Measurements from ENCODE around the gene KCNJ4.

The KCNJ4 gene

GRCh38 chr22:38436629-38437395, 18.2 kb downstream of the KCNJ4 start:
- Histone ChIP-seq H3K4me1 (no peaks in the 10 kb centered on the region), H3K79me2 (no peaks in the 10 kb centered on the region), H3K4me3 (ENCODE audit: low read depth, low read length) (no peak overlapping the region), H3K27ac (no peak overlapping the region), H3K36me3 (ENCODE audit: control insufficient read depth, insufficient read depth, low read length) (no peaks in the 10 kb centered on the region), H3K4me2 (ENCODE audit: low read length) (no peak overlapping the region), H3K9ac (no peak overlapping the region), H2AFZ (no peak overlapping the region), H3K27me3 (ENCODE audit: control insufficient read depth, insufficient read depth, low read length) (no peaks in the 10 kb centered on the region), H3K9me3 (ENCODE audit: control insufficient read depth, low read length) (no peaks in the 10 kb centered on the region)
- no peak for TF ChIP-seq CTCF (IDR thresholded peaks at IDR 0.05)

- Histone ChIP-seq H3K79me2 (no peaks in the 10 kb centered on the region), H3K27ac (no peak overlapping the region), H3K27me3 (ENCODE audit: control insufficient read depth, insufficient read depth, low read length) (no peaks in the 10 kb centered on the region), H3K4me2 (ENCODE audit: low read length) (no peak overlapping the region), H3K4me3 (ENCODE audit: low read depth, low read length) (no peak overlapping the region), H3K36me3 (ENCODE audit: control insufficient read depth, insufficient read depth, low read length) (no peaks in the 10 kb centered on the region), H2AFZ (no peak overlapping the region), H3K9me3 (ENCODE audit: control insufficient read depth, low read length) (no peaks in the 10 kb centered on the region), H3K4me1 (no peaks in the 10 kb centered on the region), H3K9ac (no peak overlapping the region)
- no peak for TF ChIP-seq CTCF (IDR thresholded peaks at IDR 0.05)
These were observed 19.0 kb downstream of the KCNJ4 start for GRCh38 chr22:38435965-38436364.

GRCh38 chr22:38435010-38435409, 20.0 kb downstream of the KCNJ4 start:
- H3K36me3 ChIP-seq (ENCODE audit: control insufficient read depth, insufficient read depth, low read length), result no peaks in the 10 kb centered on the region
- H2AFZ ChIP-seq, result no peak overlapping the region
- H3K4me1 ChIP-seq, result no peaks in the 10 kb centered on the region
- H3K27ac ChIP-seq, result no peak overlapping the region
- H3K9ac ChIP-seq, result no peak overlapping the region
- H3K27me3 ChIP-seq (ENCODE audit: control insufficient read depth, insufficient read depth, low read length), result no peaks in the 10 kb centered on the region
- H3K4me3 ChIP-seq (ENCODE audit: low read depth, low read length), result no peak overlapping the region
- H3K4me2 ChIP-seq (ENCODE audit: low read length), result no peak overlapping the region
- no peaks in the 10 kb centered on the region for H3K9me3 ChIP-seq (ENCODE audit: control insufficient read depth, low read length)
- no peaks in the 10 kb centered on the region for H3K79me2 ChIP-seq
- TF ChIP-seq CTCF (IDR thresholded peaks at IDR 0.05), result no peak

- no peak overlapping the region for H2AFZ ChIP-seq
- H3K9me3 ChIP-seq (ENCODE audit: control insufficient read depth, low read length), result no peaks in the 10 kb centered on the region
- no peak for TF ChIP-seq CTCF (IDR thresholded peaks at IDR 0.05)
- H3K9ac ChIP-seq, result no peak overlapping the region
- H3K27me3 ChIP-seq (ENCODE audit: control insufficient read depth, insufficient read depth, low read length), result no peaks in the 10 kb centered on the region
- no peaks in the 10 kb centered on the region for H3K79me2 ChIP-seq
- no peaks in the 10 kb centered on the region for H3K4me1 ChIP-seq
- H3K4me3 ChIP-seq (ENCODE audit: low read depth, low read length), result no peak overlapping the region
- no peak overlapping the region for H3K27ac ChIP-seq
- H3K4me2 ChIP-seq (ENCODE audit: low read length), result no peak overlapping the region
- H3K36me3 ChIP-seq (ENCODE audit: control insufficient read depth, insufficient read depth, low read length), result no peaks in the 10 kb centered on the region
These were observed 21.1 kb downstream of the KCNJ4 start for GRCh38 chr22:38433871-38434270.

GRCh38 chr22:38432264-38432663, 22.7 kb downstream of the KCNJ4 start:
- no peak overlapping the region for H3K4me2 ChIP-seq (ENCODE audit: low read length)
- no peak overlapping the region for H3K9ac ChIP-seq
- no peaks in the 10 kb centered on the region for H3K9me3 ChIP-seq (ENCODE audit: control insufficient read depth, low read length)
- no peak overlapping the region for H3K4me3 ChIP-seq (ENCODE audit: low read depth, low read length)
- H3K79me2 ChIP-seq, result no peaks in the 10 kb centered on the region
- no peak overlapping the region for H2AFZ ChIP-seq
- no peaks in the 10 kb centered on the region for H3K36me3 ChIP-seq (ENCODE audit: control insufficient read depth, insufficient read depth, low read length)
- no peak for TF ChIP-seq CTCF (IDR thresholded peaks at IDR 0.05)
- no peaks in the 10 kb centered on the region for H3K27me3 ChIP-seq (ENCODE audit: control insufficient read depth, insufficient read depth, low read length)
- H3K4me1 ChIP-seq, result no peaks in the 10 kb centered on the region
- H3K27ac ChIP-seq, result no peak overlapping the region
